H1 (cell line): Measurements from ENCODE around the gene CEACAM21. TPM values are rescaled to one million over a fixed set of nuclear protein-coding genes. Genes with fewer than 3 reads are reported as not detected.

Source experiments
- CTCF ChIA-PET: fragments of 300-600 bp; sonication (Branson Sonifier 250); formaldehyde crosslinking; loops from one replicate; lab custom pipeline; 2021; ENCODE audit not compliant: partially characterized antibody; lab: Charles Lee
- POLR2A ChIA-PET: fragments of 300-600 bp; sonication (Branson Sonifier 250); formaldehyde crosslinking; loops from one replicate; lab custom pipeline; 2021; ENCODE audit warnings: inconsistent platforms; ENCODE audit not compliant: partially characterized antibody; lab: Charles Lee
- DNase-seq, 2 experiments: peaks; one replicate each; pipeline versions ENCODE4 v3.0.0 to v3.0.0-alpha.2; 2010 to 2022; ENCODE audit warnings: low spot score in 2 of 2, low read depth in 1 of 2, mixed read lengths in 1 of 2
- FAIRE-seq: peaks from 2 replicates; lab custom pipeline; 2011; peaks lifted over from hg19 to GRCh38; lab: Jason Lieb, UNC
- H2AFZ ChIP-seq: 2 replicates; pipeline ENCODE4 v1.8.1; 2012; ENCODE audit warnings: low read length, inconsistent platforms
- H2AK5ac ChIP-seq: 2 replicates; pipeline ENCODE4 v1.6.1; 2013; ENCODE audit warnings: low read depth, low read length
- H2BK120ac ChIP-seq: replicated peaks from 2 replicates; pipeline ENCODE3; 2013; ENCODE audit warnings: low read depth, low read length, inconsistent platforms
- H2BK12ac ChIP-seq: 2 replicates; pipeline ENCODE4 v1.6.1; 2013; ENCODE audit warnings: low read depth, low read length
- H2BK15ac ChIP-seq: 2 replicates; pipeline ENCODE4 v1.6.1; 2013; ENCODE audit warnings: low read length
- H2BK20ac ChIP-seq: 2 replicates; pipeline ENCODE4 v1.6.1; 2013; ENCODE audit warnings: low read length
- H2BK5ac ChIP-seq: 2 replicates; pipeline ENCODE4 v1.6.1; 2013; ENCODE audit warnings: low read depth, low read length
- H3K14ac ChIP-seq: 2 replicates; pipeline ENCODE4 v1.6.1; 2013; ENCODE audit warnings: inconsistent platforms; ENCODE audit not compliant: insufficient read length
- H3K18ac ChIP-seq: 2 replicates; pipeline ENCODE4 v1.6.1; 2013; ENCODE audit warnings: low read length; ENCODE audit errors: extremely low read depth
- H3K23ac ChIP-seq: 2 replicates; pipeline ENCODE4 v1.6.1; 2013; ENCODE audit warnings: inconsistent platforms; ENCODE audit not compliant: insufficient read length
- H3K23me2 ChIP-seq: 2 replicates; pipeline ENCODE4 v1.6.1; 2013; ENCODE audit warnings: low read depth, low read length
- H3K27ac ChIP-seq: 2 replicates; pipeline ENCODE4 v1.6.1; 2011; ENCODE audit warnings: low read depth, low read length, inconsistent platforms
- H3K27me3 ChIP-seq, 4 experiments: replicated peaks in 1 of 4; 1 replicate in 1 of 4; 2 replicates in 3 of 4; pipeline versions ENCODE4 v1.6.1 to v1.8.1; 2011 to 2013; ENCODE audit warnings: low read length in 3 of 4, mild to moderate bottlenecking in 3 of 4, inconsistent platforms in 2 of 4, mixed read lengths in 2 of 4, moderate library complexity in 1 of 4; ENCODE audit not compliant: control insufficient read depth in 3 of 4, insufficient read depth in 3 of 4; ENCODE audit errors: extremely low read depth in 1 of 4
- H3K36me3 ChIP-seq, 4 experiments: 2 replicates each; pipeline versions ENCODE4 v1.6.1 to v1.8.1; 2011 to 2013; ENCODE audit warnings: mild to moderate bottlenecking in 4 of 4, low read length in 3 of 4, moderate library complexity in 2 of 4, control low read depth in 1 of 4, inconsistent platforms in 1 of 4; ENCODE audit not compliant: insufficient read depth in 4 of 4, control insufficient read depth in 2 of 4
- H3K4ac ChIP-seq: replicated peaks from 2 replicates; pipeline ENCODE3; 2013; ENCODE audit warnings: low read length, low read depth, mixed read lengths, inconsistent platforms; ENCODE audit not compliant: insufficient read length
- H3K4me1 ChIP-seq, 4 experiments: replicated peaks in 1 of 4; 1 replicate in 1 of 4; 2 replicates in 3 of 4; pipeline versions ENCODE4 v1.6.1 to v1.8.1; 2011 to 2013; ENCODE audit warnings: low read length in 3 of 4, inconsistent platforms in 2 of 4, mixed read lengths in 1 of 4; ENCODE audit not compliant: insufficient read depth in 4 of 4, control insufficient read depth in 3 of 4
- H3K4me2 ChIP-seq, 2 experiments: 2 replicates each; pipeline versions ENCODE4 v1.6.1 to v1.8.1; 2011 to 2013; ENCODE audit warnings: low read depth in 2 of 2, low read length in 2 of 2, control low read depth in 1 of 2, inconsistent platforms in 1 of 2, mild to moderate bottlenecking in 1 of 2; ENCODE audit not compliant: insufficient read depth in 1 of 2
- H3K4me3 ChIP-seq, 4 experiments: fragments of 200-600, 300-600 bp in 1 of 4; sonication (generic), shearing (Covaris generic), sonication (Bioruptor Twin) in 1 of 4; 2 replicates each; pipeline versions ENCODE4 v1.5.1 to v1.8.1; 2011 to 2016; ENCODE audit warnings: low read length in 4 of 4, low read depth in 3 of 4, control low read depth in 2 of 4, inconsistent platforms in 2 of 4, mild to moderate bottlenecking in 2 of 4, mixed read lengths in 1 of 4, moderate library complexity in 1 of 4; ENCODE audit not compliant: insufficient read depth in 2 of 4; ENCODE audit errors: extremely low read depth in 1 of 4
- H3K56ac ChIP-seq: replicated peaks from 2 replicates; pipeline ENCODE3; 2013; ENCODE audit warnings: low read depth, mild to moderate bottlenecking, mixed read lengths, low read length, inconsistent platforms; ENCODE audit not compliant: insufficient read length
- H3K79me1 ChIP-seq: 2 replicates; pipeline ENCODE4 v1.6.1; 2013; ENCODE audit warnings: low read depth, low read length, control low read depth
- H3K79me2 ChIP-seq, 2 experiments: 2 replicates each; pipeline versions ENCODE4 v1.6.1 to v1.8.1; 2012 to 2013; ENCODE audit warnings: low read length in 2 of 2, mild to moderate bottlenecking in 2 of 2, inconsistent platforms in 1 of 2; ENCODE audit not compliant: insufficient read depth in 2 of 2, control insufficient read depth in 1 of 2
- H3K9ac ChIP-seq, 4 experiments: replicated peaks in 1 of 4; 1 replicate in 1 of 4; 2 replicates in 3 of 4; pipeline versions ENCODE4 v1.6.1 to v1.8.1; 2011 to 2013; ENCODE audit warnings: low read depth in 3 of 4, low read length in 3 of 4, control low read depth in 2 of 4, mild to moderate bottlenecking in 2 of 4, moderate library complexity in 2 of 4, inconsistent platforms in 1 of 4; ENCODE audit errors: extremely low read depth in 1 of 4
- H3K9me3 ChIP-seq, 2 experiments: 2 replicates each; pipeline versions ENCODE4 v1.6.1 to v1.8.1; 2012 to 2013; ENCODE audit warnings: mild to moderate bottlenecking in 2 of 2, moderate library complexity in 2 of 2, control low read depth in 1 of 2, inconsistent platforms in 1 of 2, low read depth in 1 of 2, low read length in 1 of 2, mixed read lengths in 1 of 2; ENCODE audit not compliant: insufficient read depth in 2 of 2
- H4K20me1 ChIP-seq, 2 experiments: replicated peaks in 1 of 2; 2 replicates each; pipeline versions ENCODE3 to v1.8.1; 2011 to 2013; ENCODE audit warnings: inconsistent platforms in 2 of 2, low read length in 2 of 2, mild to moderate bottlenecking in 1 of 2; ENCODE audit not compliant: insufficient read depth in 2 of 2, control insufficient read depth in 1 of 2
- H4K5ac ChIP-seq: 2 replicates; pipeline ENCODE4 v1.6.1; 2013; ENCODE audit warnings: low read length, low read depth, mixed read lengths, inconsistent platforms; ENCODE audit not compliant: insufficient read length
- H4K8ac ChIP-seq: 2 replicates; pipeline ENCODE4 v1.8.0; 2013; ENCODE audit warnings: mild to moderate bottlenecking, moderate library complexity, low read length, inconsistent platforms; ENCODE audit not compliant: insufficient read depth; ENCODE audit errors: extremely low read depth
- H4K91ac ChIP-seq: replicated peaks from 2 replicates; pipeline ENCODE3; 2013; ENCODE audit warnings: low read length, mixed read lengths, inconsistent platforms; ENCODE audit not compliant: insufficient read length
- ASH2L ChIP-seq: fragments of 200-600, 300-600 bp; sonication (generic); IDR thresholded peaks from one replicate; pipeline ENCODE4 v1.7.1; 2017; ENCODE audit warnings: low read length
- KDM1A ChIP-seq: fragments of 200-600, 300-600 bp; sonication (generic); IDR thresholded peaks from 2 replicates; pipeline ENCODE4 v1.7.1; 2016; ENCODE audit warnings: mild to moderate bottlenecking, low read length, borderline replicate concordance
- MAFK ChIP-seq: IDR thresholded peaks from 2 replicates; pipeline ENCODE4 v1.6.1; 2012; ENCODE audit warnings: low read depth, mild to moderate bottlenecking, improper control_type of control experiment, low read length
- PHF8 ChIP-seq: fragments of 200-600 bp; sonication (generic); conservative IDR thresholded peaks from 2 replicates; pipeline ENCODE4 v1.7.1; 2012; ENCODE audit warnings: low read depth, mild to moderate bottlenecking, inconsistent platforms, low read length, moderate library complexity
- RAD21 ChIP-seq, 2 experiments: IDR thresholded peaks in 1 of 2; conservative IDR thresholded peaks in 1 of 2; 2 replicates each; pipeline ENCODE4 v1.6.1; 2011; ENCODE audit warnings: low read depth in 2 of 2, low read length in 2 of 2, improper control_type of control experiment in 1 of 2, inconsistent platforms in 1 of 2, mild to moderate bottlenecking in 1 of 2, moderate library complexity in 1 of 2
- RXRA ChIP-seq: IDR thresholded peaks from 2 replicates; pipeline ENCODE4 v1.6.1; 2011; ENCODE audit warnings: low read depth, mild to moderate bottlenecking, low read length, moderate library complexity; ENCODE audit not compliant: insufficient read depth
- SIX5 ChIP-seq: IDR thresholded peaks from 2 replicates; pipeline ENCODE4 v1.6.1; 2011; ENCODE audit warnings: mild to moderate bottlenecking, low read depth, low read length
- TAF1 ChIP-seq: IDR thresholded peaks from 2 replicates; pipeline ENCODE4 v1.6.1; 2011; ENCODE audit warnings: mild to moderate bottlenecking, low read depth, low read length
- TBP ChIP-seq: IDR thresholded peaks from 2 replicates; pipeline ENCODE4 v1.6.1; 2011; ENCODE audit warnings: low read depth, low read length, improper control_type of control experiment
- TEAD4 ChIP-seq: IDR thresholded peaks from 2 replicates; pipeline ENCODE4 v1.6.1; 2012; ENCODE audit warnings: low read depth, low read length, inconsistent platforms, mixed read lengths
- WGBS, 2 experiments: shearing (Covaris generic) in 1 of 2; methylation state at CpG; one replicate each; pipeline versions ENCODE4 v1.1.6 to v1.1.7; 2013 to 2015; ENCODE audit warnings: low lambda C conversion rate in 2 of 2, mixed read lengths in 2 of 2, inconsistent platforms in 1 of 2, low coverage in 1 of 2, missing lambda C conversion rate in 1 of 2; ENCODE audit not compliant: insufficient replicate concordance in 2 of 2, insufficient coverage in 1 of 2, insufficient read length in 1 of 2; ENCODE audit errors: extremely low coverage in 1 of 2, missing lambda C conversion rate in 1 of 2; 5-methylcytosine and 5-hydroxymethylcytosine counted together
- polyA plus RNA-seq, 7 experiments: library from polyadenylated mRNA; depleted of rRNA in 3 of 7; stranded (reverse) in 5 of 7; unstranded in 2 of 7; fragments of >200 nt in 5 of 7; fragments of 200-250 nt in 2 of 7; gene quantifications; 1 replicate in 5 of 7; 2 replicates in 1 of 7; 4 replicates in 1 of 7; pipeline versions ENCODE4 v1.2.1 to v1.2.3, GENCODE V29; 2011 to 2013; ENCODE audit warnings: missing spikeins in 2 of 7, mixed read lengths in 2 of 7
- total RNA-seq: library from RNA; stranded (reverse); fragmentation: NEBNext Ultra II Directional; extraction: Animal tissue kit (Norgen Biotek cat#: 25700); gene quantifications from 2 replicates; pipeline ENCODE4 v1.2.1, GENCODE V29; 2021
- TF ChIP-seq, protein P1 (sequence below): IDR thresholded peaks from 2 replicates; pipeline ENCODE4 v1.6.1; 2011; ENCODE audit warnings: low read length, improper control_type of control experiment

The CEACAM21 gene
- total and polyA plus RNA-seq, 2 of the 8 experiments (the other 6 are each of a cell fraction or from before 2014, with no cell fraction given) = not detected

DNA sequence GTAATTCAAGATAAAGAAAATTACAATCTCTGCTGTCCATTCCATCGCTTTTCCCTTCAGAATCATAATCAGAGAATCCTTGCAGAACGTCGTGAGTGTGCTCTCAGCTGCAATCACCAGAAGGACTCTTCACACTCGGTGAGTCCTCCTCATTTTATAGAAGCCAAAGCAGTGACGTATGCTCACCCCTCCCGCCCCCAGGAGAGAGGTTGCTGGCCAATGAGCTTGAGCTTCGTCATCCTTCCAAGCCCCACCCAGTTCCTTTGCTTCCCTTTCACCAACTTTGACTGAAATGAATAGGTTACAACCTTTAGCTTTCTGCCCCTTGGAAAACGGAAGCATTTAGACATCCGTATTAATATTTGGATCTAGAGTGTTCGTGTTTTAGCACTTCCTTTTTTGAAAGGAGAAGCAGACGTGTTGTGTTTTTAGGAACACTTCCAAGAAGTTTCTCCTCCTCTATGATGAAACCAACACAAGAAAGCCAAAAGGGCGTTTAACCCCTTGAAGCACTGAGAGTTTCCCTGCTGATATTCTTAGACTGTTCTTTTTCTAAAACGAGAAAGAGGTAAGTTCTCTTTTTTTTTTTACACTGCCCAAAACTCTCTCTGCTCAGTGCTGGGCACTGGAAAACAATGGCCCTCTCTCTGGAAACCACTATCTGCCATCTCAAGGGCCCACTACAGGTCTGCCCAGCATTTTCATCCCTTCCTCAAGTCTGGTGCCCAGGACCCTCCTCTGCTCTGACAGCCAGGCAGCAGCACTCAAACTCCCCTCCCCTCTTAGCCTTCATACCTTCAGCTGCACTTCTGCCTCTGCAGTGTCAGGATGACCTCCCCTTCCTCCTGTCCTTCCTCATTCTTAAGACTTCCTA is 44.3 kb upstream of the CEACAM21 start:
- no peak for FAIRE-seq
- TF ChIP-seq MAFK (no peak), TEAD4 (no peak), PHF8 (no peak), RAD21 (IDR thresholded peaks at IDR 0.05 in 1 of 2, conservative IDR thresholded peaks at IDR 0.05 in 1 of 2; ENCODE audit: low read depth in 2 of 2, low read length in 2 of 2) (no peak), RXRA (no peak), TAF1 (no peak), ASH2L (no peak), KDM1A (no peak), TBP (no peak), SIX5 (no peak)
- TF ChIP-seq, protein P1, sequence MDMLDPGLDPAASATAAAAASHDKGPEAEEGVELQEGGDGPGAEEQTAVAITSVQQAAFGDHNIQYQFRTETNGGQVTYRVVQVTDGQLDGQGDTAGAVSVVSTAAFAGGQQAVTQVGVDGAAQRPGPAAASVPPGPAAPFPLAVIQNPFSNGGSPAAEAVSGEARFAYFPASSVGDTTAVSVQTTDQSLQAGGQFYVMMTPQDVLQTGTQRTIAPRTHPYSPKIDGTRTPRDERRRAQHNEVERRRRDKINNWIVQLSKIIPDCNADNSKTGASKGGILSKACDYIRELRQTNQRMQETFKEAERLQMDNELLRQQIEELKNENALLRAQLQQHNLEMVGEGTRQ = no peak

More for the DNA sequence above, 44.3 kb upstream of the CEACAM21 start:
- Histone ChIP-seq H3K4me3 (no peak overlapping the region), H3K79me1 (no peaks in the 10 kb centered on the region), H3K4me1 (no peaks in the 10 kb centered on the region), H2AFZ (no peak overlapping the region), H3K79me2 (no peaks in the 10 kb centered on the region), H4K5ac (no peak overlapping the region), H4K8ac (no peak overlapping the region), H4K20me1 (no peaks in the 10 kb centered on the region), H3K56ac (no peak overlapping the region), H2BK12ac (no peak overlapping the region), H3K9me3 (peaks cover 5 to 34% of the 10 kb centered on the region in 2 experiments), H4K91ac (no peak overlapping the region), H3K36me3 (no peaks in the 10 kb centered on the region), H3K23me2 (no peaks in the 10 kb centered on the region; the same call in 1 of the 2 replicates), H3K9ac (no peak overlapping the region), H3K27me3 (no peaks in the 10 kb centered on the region; a peak in 1 of 7 replicates), H3K4me2 (no peak overlapping the region), H2BK120ac (no peak overlapping the region), H2BK20ac (no peak overlapping the region; the same call in 1 of the 2 replicates), H3K18ac (peak overlapping the region; percentile 75; the same call in 1 of the 2 replicates), H2BK15ac (no peak overlapping the region), H3K14ac (no peak overlapping the region), H3K23ac (no peak overlapping the region), H3K4ac (no peak overlapping the region), H2BK5ac (no peak overlapping the region), H3K27ac (no peak overlapping the region), H2AK5ac (no peak overlapping the region)
- DNase-seq = no peak
- ChIA-PET POLR2A (interaction anchor here (1.4 kb wide), 1 partner anchor 92 kb away, joined by 5 read pairs; the partner anchor contains the start of gene DMAC2), CTCF (interaction anchor here (0.8 to 2.6 kb wide), 3 partner anchors 32 to 84 kb away, joined by 3 to 7 read pairs (median 7); no protein-coding TSS in a partner anchor)
- WGBS, 2 experiments = 72% methylated on average over 13 of the region's 13 CpGs; no CpG with 5 or more reads in 1 of the 2 experiments
